NCI-H2029 treated with DMSO at 0.1 percent for 48 hours (cell line): ENCODE measurements around the gene ABCC6.
"Not testable (repeated sequence)": the region's sequence is repeated elsewhere in the genome, so short reads cannot be mapped to it uniquely, and the experiment has no call there.

Experiments
- DNase-seq: peaks from one replicate; lab custom pipeline; 2025; lab: John Stamatoyannopoulos, UW

ABCC6 gene

GRCh38 chr16:16161319-16161718, 62.0 kb downstream of the ABCC6 start:
- DNase-seq, result no peak

DNA sequence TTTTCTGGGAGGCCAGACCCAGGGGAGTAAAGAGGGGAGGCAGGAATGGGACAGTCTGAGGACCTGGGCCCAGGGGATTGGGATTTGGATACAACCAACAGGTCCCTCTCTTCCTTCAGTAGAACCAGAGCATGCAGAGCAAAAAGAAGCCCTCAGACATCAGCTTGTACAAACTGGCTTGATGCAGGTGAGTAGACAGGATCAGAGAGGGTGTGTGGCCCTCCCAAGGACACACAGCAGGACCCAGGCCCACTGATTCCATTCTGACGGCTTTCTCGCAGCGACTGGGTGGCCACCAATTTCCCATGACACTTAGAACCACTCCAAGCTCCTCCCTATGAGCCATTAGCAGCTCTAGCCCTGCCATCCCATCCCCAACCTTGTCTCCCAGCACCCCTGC, 63.6 kb downstream of the ABCC6 start:
- no peak for DNase-seq

DNA sequence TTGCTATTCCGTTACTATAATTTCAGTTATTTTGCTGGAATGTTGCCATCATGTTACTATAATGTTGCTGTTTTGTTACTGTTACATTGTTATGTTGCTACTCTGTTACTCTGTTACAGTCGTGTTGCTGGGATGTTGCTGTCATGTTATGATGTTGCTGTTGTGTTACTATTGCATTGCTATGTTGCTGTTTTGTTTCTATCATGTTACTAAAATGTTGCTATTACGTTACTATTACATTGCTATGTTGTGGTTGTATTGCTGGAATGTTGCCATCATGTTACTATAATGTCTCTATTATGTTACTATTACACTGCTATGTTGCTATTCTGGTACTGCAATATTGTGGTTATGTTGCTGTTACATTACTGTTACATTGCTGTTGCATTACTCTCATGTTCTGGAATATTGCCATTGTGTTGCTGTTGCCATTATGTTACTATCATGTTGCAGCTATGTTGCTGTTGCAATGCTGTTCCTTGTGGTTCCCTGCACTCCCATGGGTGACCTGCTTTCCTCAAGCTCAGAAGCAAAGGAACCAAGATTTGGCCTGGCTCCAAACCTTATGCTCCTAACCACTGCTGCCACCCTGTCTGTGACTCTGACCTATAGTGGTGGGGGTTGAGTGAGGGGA, 64.4 kb downstream of the ABCC6 start:
- DNase-seq, result no peak

DNA sequence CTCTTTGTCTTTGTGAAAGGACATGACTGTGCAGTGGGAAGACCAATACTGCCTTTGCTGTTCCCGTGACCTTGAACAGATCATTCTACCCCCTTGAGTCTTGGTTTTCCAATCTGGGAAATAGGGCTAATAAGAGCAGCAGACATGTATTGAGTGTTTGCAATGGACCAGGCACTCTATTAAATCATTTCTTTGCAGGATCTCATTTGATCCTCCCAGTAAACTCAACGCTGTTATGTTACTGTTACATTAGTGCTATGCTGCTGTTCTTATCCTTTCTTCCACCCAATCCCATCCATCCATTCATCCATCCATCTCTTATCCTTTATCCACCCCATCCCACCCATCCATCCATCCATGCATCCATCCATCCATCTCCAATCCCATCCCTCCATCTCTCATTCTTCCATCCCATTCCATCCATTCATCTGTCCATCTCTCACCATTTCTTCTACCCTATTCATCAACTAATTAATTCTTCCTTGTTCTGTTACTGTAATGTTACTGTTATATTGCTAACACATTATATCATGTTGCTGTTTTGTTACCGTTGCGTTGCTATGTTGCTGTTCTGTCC, 65.1 kb downstream of the ABCC6 start:
- DNase-seq, result no peak

- no peak for DNase-seq
These were observed 66.1 kb downstream of the ABCC6 start for GRCh38 chr16:16157166-16157565.

DNA sequence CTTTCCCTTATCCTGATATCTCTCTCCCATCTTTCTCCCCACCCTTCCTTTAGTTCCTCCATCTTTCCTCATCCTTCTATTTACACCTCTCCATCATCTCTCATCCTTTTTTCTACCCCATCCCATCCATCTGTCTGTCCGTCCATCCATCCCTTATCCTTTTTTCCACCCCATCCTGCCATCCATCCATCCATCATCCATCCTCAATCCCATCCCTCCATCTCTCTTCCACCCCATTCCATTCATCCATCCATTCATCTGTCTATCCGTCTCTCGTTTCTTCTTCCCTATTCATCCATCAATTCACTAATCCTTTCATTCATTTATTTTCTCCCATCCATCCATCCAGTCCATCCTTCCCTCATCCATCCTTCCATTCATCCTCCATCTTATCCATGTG, 68.1 kb downstream of the ABCC6 start:
- DNase-seq, result no peak

- no peak for DNase-seq
These were observed 68.9 kb downstream of the ABCC6 start for GRCh38 chr16:16154281-16154951.

DNA sequence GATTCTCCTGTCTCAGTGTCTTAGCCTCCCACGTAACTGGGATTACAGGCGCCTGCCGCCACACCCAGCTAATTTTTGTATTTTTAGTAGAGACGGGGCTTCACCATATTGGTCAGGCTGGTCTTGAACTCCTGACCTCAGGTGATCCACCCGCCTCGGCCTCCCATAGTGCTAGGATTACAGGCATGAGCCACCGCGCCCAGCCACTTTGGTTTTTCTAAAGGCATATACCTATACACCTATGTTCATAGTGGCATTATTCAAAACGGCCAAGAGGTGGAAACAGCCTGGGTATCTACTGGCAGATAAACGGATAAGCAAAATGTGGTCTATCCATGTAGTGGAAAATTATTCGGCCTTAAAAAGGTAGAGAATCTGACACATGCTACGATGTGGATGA, 70.3 kb downstream of the ABCC6 start:
- not testable (repeated sequence) for DNase-seq

- no peak for DNase-seq
These were observed 72.0 kb downstream of the ABCC6 start for GRCh38 chr16:16151315-16151714.

DNA sequence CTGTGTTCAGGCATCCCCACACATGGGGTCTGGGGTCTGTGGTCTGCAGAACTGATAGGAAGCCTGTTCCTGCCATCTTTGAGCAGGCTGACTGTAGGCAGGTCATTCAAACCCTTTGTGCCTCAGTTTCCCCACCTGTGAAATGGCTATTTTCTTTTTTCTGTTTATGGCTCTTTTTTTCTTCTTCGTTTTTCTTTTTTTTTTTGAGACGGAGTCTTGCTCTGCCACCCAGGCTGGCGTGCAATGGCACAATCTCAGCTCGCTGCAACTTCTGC, 72.5 kb downstream of the ABCC6 start:
- DNase-seq, result no peak

- peak; percentile 56 for DNase-seq
These were observed 73.0 kb downstream of the ABCC6 start for GRCh38 chr16:16150117-16150877.

DNA sequence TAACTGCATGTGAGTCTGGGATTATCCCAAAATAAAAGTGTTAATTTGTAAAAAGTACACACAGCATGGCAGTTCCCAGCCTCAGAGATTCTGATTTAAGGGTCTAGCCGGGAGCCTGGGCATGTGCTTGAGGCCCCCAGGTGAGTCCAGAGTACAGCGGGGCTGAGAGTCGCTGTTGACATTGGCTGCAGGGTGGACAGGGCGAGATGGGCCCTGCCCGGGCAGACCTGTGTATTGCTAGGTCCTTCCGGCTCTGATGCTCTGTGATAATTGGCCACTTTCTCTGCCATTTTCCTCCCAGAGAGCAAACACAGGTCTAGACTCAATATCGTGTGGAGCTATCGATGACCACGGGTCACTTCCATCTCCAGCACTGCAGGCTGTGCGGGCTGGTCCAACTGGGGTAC, 73.6 kb downstream of the ABCC6 start:
- DNase-seq, result no peak

DNA sequence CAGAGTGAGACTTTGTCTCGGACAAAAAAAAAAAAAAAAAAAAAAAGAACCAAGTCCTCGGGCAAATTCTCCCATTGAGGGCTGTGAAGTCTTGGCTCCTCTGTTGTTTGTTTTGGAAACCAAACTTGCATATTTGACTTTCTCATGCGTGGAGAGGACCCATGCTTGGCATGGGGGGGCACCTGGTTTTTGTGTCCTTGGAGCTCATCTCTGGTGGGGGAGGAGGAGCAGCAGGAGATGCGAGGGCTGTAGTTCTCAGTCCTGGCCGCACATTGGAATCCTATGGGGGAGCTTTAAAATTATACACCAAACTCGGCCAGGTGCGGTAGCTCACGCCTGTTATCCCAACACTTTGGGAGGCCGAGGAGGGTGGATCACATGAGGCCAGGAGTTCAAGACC, 74.5 kb downstream of the ABCC6 start:
- DNase-seq, result no peak

DNA sequence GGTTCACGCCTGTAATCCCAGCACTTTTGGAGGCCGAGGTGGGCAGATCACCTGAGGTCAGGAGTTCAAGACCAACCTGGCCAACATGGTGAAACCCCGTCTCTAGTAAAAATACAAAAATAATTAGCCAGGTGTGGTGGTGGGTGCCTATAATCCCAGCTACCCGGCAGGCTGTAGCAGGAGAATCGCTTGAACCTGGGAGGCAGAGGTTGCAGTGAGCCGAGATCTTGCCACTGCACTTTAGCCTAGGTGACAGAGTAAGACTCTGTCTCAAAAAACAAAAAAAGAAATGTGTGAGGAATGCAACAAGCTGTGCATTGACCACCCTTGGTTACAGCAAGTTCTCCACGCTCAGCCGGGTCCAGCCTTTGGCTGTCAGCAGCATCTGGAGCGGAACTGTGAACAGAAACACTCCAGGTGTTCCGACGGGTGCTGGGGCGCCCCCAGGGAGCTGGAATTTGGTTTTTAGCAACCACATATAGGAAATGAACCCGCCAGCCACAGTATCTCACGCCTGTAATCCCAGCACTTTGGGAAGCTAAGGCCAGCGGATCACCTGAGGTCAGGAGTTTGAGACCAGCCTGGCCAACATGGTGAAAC, 75.2 kb downstream of the ABCC6 start:
- DNase-seq, result not testable (repeated sequence)

DNA sequence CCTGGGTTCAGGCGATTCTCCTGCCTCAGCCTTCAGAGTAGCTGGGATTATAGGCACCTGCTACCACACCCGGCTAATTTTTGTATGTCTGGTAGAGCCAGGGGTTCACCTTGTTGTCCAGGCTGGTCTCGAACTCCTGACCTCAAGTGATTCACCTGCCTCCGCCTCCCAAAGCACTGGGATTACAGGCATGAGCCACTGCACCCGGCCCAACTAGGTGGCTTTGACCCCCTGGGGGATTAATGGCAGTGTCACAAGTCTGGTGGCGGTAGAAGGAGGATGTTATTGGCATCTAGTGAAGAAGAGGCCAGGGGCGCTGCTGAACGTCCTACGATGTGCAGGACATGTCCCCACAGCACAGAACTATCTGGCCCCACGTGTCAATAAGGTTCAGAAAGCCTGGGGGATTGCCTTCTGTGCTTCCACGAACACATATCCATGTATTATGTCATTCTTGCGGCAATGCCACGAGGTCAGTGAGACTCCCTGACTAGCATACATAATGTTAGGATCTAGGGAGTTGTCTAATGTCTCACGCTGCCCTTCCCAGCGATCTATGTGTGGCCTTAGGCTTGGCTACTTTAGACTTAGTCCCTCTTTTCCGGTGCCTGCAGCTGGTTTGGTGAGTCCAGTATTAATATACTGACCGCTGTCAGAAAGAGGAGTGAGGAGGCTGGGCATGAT, 75.8 kb downstream of the ABCC6 start:
- DNase-seq, result no peak

DNA sequence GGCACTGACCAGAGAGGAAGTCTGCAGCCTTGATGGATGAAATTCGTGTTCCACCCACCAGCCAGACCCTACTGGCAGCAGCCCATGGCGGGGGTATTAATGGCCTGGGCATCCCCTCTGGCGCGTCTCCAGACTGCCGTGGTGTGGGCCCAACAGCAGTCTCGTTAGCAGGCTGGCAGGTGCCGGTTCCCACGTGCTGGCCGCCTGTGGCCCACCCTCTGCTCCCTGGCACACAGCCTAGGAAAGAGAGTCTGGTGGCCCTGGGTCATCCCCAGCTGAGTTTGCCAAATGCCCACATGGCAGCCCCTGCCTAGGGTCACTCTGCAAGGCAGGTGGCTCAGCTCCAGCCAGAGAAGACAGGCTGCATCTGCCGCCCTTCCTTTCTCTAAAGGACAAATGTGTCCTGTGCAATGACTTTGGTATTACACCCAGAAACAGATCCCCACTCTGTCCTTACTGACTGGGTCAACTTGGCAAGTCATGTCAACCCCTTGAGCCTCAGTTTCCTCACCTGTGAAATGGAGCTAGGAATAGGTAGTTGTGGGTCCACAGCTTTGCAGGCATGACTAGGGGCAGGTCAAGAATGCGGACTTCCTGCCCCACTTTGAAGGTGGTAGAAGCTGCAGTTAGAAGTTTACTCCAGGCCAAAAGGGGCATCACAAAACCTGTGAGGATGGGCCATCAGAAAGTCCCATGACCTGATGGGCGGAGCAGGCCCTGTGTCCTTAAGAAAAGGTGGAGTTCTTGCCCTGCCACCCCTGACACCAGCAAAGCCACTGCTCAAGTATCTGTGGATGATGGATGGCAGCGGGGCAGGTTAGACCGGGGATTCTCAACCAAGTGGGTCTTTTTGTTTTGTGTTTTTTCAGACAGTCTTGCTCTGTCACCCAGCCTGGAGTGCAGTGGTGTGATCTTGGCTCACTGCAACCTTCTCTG, 76.6 kb downstream of the ABCC6 start:
- DNase-seq, result no peak

DNA sequence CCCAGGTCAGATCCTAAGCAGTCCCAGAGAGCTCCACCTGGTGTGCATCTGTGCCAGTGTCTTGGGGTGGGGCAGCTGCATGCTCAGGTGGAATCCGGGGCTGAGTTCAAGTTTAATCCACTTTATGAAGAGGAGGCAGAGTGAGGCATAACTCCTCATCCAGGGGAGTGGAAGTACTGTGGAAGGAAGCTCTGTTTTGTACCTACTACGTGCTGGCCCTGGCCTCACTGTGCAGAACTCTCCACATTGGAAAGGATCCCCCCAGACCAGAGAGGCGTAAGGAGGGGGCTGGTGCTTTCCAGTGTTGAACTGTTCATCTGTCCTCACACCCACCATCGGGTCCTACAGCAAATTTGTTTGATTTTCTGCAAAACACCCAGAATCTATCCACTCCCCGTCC, 78.0 kb downstream of the ABCC6 start:
- DNase-seq, result no peak

- DNase-seq, result no peak
These were observed 78.9 kb downstream of the ABCC6 start for GRCh38 chr16:16144416-16144815.

DNA sequence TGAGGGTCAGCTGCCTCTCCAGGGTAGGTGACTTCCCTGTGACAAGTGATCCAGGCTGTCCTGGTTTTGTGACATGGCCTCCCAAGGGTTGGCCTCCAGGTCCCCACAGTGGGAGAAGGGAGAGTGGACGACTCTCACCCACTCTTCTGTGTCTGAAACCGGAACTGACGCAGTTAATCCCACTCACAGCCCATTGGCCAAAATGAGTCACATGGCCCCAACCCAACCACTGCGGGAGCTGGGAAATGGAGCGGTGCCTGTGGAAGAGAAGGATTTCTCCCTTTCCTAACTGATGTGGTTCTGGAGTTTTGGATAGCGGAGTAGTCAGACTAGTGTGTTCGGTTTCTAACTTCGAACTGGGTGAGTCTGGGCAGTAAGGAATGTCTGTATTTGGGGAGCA, 79.4 kb downstream of the ABCC6 start:
- no peak for DNase-seq

DNA sequence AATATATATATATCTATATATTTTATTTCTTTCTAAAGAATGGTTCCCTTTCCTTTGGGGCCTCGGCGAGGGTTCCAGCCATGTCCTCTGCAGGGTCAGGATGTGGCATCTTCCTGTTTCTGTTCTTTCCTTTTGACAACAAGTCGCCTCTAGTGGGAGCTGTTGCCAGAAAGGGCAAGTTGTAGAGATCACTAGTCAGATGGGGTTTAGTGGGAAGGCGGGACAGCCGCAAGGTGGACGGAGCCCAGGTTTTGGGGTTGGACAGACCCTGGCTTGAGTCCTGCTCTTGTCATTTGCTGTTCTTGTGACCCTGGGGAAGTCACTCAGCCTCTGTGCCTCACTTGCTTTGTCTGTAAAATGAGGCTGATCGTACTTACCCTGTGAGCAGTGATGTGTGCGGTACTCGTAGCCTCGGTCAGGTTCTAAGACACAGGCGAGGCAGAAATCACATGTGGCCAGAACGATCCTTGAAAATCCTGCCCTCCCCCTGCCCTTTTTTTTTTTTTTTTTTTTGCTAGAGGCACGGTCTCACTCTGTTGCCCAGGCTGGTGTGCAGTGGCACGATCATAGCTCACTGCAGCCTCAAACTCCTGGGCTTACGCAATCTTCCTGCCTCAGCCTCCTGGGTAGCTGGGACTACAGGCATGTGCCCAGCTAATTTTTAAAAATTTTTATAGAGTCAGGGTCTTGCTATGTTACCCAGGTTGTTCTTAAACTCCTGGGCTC, 80.1 kb downstream of the ABCC6 start:
- no peak for DNase-seq
